Raji (cell line): Measurements from ENCODE around the gene RASSF8.

ENCODE experiments used
- POLR2A ChIP-seq: IDR thresholded peaks from 2 replicates; pipeline ENCODE4 v1.6.1; 2011; ENCODE audit warnings: low read depth, low read length, control low read depth; ENCODE audit not compliant: insufficient read depth

RASSF8 gene

GRCh38 chr12:26124446-26125399 is 166.2 kb downstream of the RASSF8 start, which contains the start of gene BHLHE41:
TSS of gene BHLHE41 (minus strand) at chr12:26125037. CDS start at chr12:26124779, 258 bp downstream.
- TF ChIP-seq POLR2A, result no peak

GRCh38 chr12:26125400-26126339 is 167.2 kb downstream of the RASSF8 start:
- TF ChIP-seq POLR2A, result no peak

DNA sequence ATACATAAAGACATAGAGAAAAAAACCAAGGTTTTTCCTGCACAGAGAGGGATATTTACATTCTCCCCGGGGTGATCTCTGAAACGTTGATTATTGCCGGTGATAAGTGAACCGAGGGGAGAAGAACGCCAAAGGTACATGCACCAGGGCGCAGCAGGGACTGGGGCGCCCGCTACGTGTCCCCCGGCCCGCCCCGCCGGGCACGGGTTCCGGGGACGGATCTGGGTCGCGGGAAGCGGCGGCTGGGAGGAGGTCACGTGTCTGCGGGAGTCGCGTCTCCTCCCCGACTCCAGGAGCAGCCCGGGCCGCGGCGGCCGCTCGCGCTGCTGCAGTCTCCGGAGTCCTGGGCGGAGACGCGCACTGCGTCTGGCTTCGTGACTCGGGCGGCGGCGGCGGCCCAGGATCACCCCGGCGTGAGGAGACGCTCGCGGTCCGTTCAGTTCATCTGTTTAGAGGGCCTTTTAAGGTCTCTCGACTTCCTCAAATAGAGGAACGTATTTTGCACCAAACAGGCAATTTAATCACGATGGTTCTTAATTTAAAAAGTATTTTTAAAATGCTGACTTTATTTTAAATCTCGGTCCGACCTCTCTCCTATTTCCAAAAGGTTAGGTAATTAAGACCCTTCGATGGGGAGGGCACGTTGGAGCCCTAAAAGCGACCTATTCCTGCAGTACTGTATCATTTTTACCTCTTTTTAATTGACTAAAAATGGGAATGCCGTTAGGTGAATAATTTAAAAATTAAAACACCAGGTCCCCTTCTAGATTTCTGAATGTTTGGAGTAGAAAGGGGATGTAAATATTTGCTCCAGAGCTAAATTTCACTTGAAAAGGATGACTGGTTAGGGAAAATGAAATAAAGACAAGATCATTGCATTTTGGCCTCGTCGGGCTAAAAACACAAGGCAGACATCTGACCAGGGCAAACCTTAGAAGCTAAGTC is 168.1 kb downstream of the RASSF8 start:
- TF ChIP-seq POLR2A, result no peak

- no peak for TF ChIP-seq POLR2A
These were observed 168.9 kb downstream of the RASSF8 start for GRCh38 chr12:26127404-26127803.

DNA sequence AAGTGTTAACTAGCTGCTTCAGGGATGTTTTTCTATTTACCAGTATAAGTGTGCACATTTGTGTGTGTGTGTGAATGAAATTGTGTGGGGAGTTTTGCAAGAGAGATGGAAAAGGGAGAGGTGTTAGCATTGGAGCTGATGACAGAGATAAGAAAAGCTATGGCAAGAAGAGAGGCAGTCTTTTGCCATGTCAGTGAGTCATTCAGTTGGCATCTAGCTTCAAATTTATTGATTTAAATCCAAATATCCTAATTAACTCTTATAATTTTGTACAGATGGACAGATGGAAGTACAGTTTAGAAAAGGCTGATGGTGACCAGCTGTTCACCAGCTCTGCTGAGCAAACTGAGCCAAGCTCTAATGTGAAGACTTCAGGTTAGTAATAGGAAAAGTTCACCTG is 169.7 kb downstream of the RASSF8 start:
- TF ChIP-seq POLR2A, result no peak
